ENCODE measurements around the gene CRELD2.
A peak's percentile ranks its signal among the peaks of the same experiment; 100 is the strongest.

Gene CRELD2

GRCh38 chr22:49972163-49973017 is 54.0 kb downstream of the CRELD2 start (continued):
- TF ChIP-seq MYNN (tag by site-specific recombination; IDR thresholded peaks at IDR 0.05; ENCODE audit: borderline replicate concordance) (no peak), ZNF704 (tag by site-specific recombination; IDR thresholded peaks at IDR 0.05) (no peak), ZNF514 (tag by site-specific recombination; IDR thresholded peaks at IDR 0.05) (no peak), ZBTB26 (tag by site-specific recombination; optimal IDR thresholded peaks at IDR 0.05) (no peak), ZNF777 (tag by site-specific recombination; IDR thresholded peaks at IDR 0.05; ENCODE audit: borderline replicate concordance) (no peak), ZNF112 (tag by site-specific recombination; IDR thresholded peaks at IDR 0.05) (no peak), ZNF692 (tag by site-specific recombination; IDR thresholded peaks at IDR 0.05) (no peak), ELK4 (IDR thresholded peaks at IDR 0.05; ENCODE audit: borderline replicate concordance, low read depth, low read length) (no peak), ZNF302 (tag by site-specific recombination; IDR thresholded peaks at IDR 0.05; ENCODE audit: low read depth) (no peak), ZNF324 (tag by site-specific recombination; IDR thresholded peaks at IDR 0.05) (peak; percentile 16; the same call in 1 of the 2 replicates), ZNF529 (tag by site-specific recombination; IDR thresholded peaks at IDR 0.05; ENCODE audit: insufficient replicate concordance) (no peak), ZNF48 (tag by site-specific recombination; IDR thresholded peaks at IDR 0.05) (no peak), ZBTB44 (tag by site-specific recombination; IDR thresholded peaks at IDR 0.05) (no peak)

- POLR2A ChIA-PET, result no interaction called here
- CTCF ChIA-PET, result no interaction called here
- no peaks in the 10 kb centered on the region for H3K36me3 ChIP-seq (ENCODE audit: control insufficient read depth in 2 of 2, insufficient read depth in 1 of 2, low read length in 2 of 2)
- no peak overlapping the region for H3K4me3 ChIP-seq (ENCODE audit: low read depth, low read length)
- no peak overlapping the region for H3K27ac ChIP-seq (ENCODE audit: extremely low read depth, low read depth, low read length)
- H3K4me1 ChIP-seq (ENCODE audit: control insufficient read depth, insufficient read depth, low read length), result peaks cover 3% of the 10 kb centered on the region; the same call in 1 of the 2 replicates
- no peaks in the 10 kb centered on the region for H3K9me3 ChIP-seq (ENCODE audit: control insufficient read depth, insufficient read depth, low read depth, low read length)
- peak; percentile 8; the same call in 1 of the 2 replicates for TF ChIP-seq ZNF707 (tag by site-specific recombination; IDR thresholded peaks at IDR 0.05)
- no peak for TF ChIP-seq ZNF701 (tag by site-specific recombination; IDR thresholded peaks at IDR 0.05)
- TF ChIP-seq ZBTB48 (tag by site-specific recombination; IDR thresholded peaks at IDR 0.05), result no peak
- no peak for TF ChIP-seq ZNF37A (tag by site-specific recombination; IDR thresholded peaks at IDR 0.05)
- no peak for TF ChIP-seq TRIM28 (IDR thresholded peaks at IDR 0.05; ENCODE audit: borderline replicate concordance, low read length)
- 0 out of 2 replicates have a peak, but pooled peaks have one; percentile 46 for TF ChIP-seq SALL2 (tag by site-specific recombination; IDR thresholded peaks at IDR 0.05; ENCODE audit: borderline replicate concordance)
- TF ChIP-seq ZNF433 (tag by site-specific recombination; IDR thresholded peaks at IDR 0.05; ENCODE audit: low read depth), result no peak
- TF ChIP-seq ZNF560 (tag by site-specific recombination; IDR thresholded peaks at IDR 0.05; ENCODE audit: borderline replicate concordance), result 0 out of 2 replicates have a peak, but pooled peaks have one; percentile 44
- TF ChIP-seq ZNF645 (tag by site-specific recombination; IDR thresholded peaks at IDR 0.05), result peak; percentile 62; the same call in 1 of the 2 replicates
- TF ChIP-seq BCL6B (tag by site-specific recombination; IDR thresholded peaks at IDR 0.05), result peak; percentile 34; the same call in 1 of the 2 replicates
- no peak for TF ChIP-seq ZNF174 (tag by site-specific recombination; IDR thresholded peaks at IDR 0.05)
These were observed 54.9 kb downstream of the CRELD2 start for GRCh38 chr22:49973018-49973961.

Measured in HEK293 (cell line).